Kidney (tissue), 14 donors: ENCODE data around the gene KIRREL3. TPM values are rescaled to one million over a fixed set of nuclear protein-coding genes. Genes with fewer than 3 reads are reported as not detected.

Experiments used
- DNase-seq, 5 donors: peaks; one replicate each; pipeline ENCODE4 v3.0.0-alpha.2; 2013 to 2020
- FAIRE-seq: peaks from 2 replicates; lab custom pipeline; 2012; peaks lifted over from hg19 to GRCh38; lab: Jason Lieb, UNC
- H3K27ac ChIP-seq, 2 donors: one replicate each; pipeline ENCODE4 v1.7.0; 2013; ENCODE audit warnings: low read depth in 2 of 2, low read length in 2 of 2, inconsistent platforms in 1 of 2
- H3K27me3 ChIP-seq: one replicate; pipeline ENCODE4 v1.7.1; 2013; ENCODE audit warnings: low read length, inconsistent platforms; ENCODE audit not compliant: control insufficient read depth, insufficient read depth
- H3K36me3 ChIP-seq, 3 donors: one replicate each; pipeline versions ENCODE4 v1.7.0 to v1.7.1; 2013; ENCODE audit warnings: low read length in 3 of 3, control low read depth in 1 of 3, inconsistent platforms in 1 of 3; ENCODE audit not compliant: insufficient read depth in 3 of 3, control insufficient read depth in 2 of 3
- H3K4me1 ChIP-seq, 3 donors: one replicate each; pipeline versions ENCODE4 v1.7.0 to v1.7.1; 2013; ENCODE audit warnings: low read length in 3 of 3, inconsistent platforms in 1 of 3, low read depth in 1 of 3; ENCODE audit not compliant: control insufficient read depth in 2 of 3, insufficient read depth in 2 of 3
- H3K4me3 ChIP-seq, 3 donors: one replicate each; pipeline versions ENCODE4 v1.7.0 to v1.8.1; 2013; ENCODE audit warnings: low read length in 3 of 3, control low read depth in 1 of 3, inconsistent platforms in 1 of 3
- H3K9ac ChIP-seq, 3 donors: one replicate each; pipeline versions ENCODE4 v1.7.0 to v1.7.1; 2013; ENCODE audit warnings: low read length in 3 of 3, control low read depth in 1 of 3, inconsistent platforms in 1 of 3
- H3K9me3 ChIP-seq, 3 donors: one replicate each; pipeline versions ENCODE4 v1.7.0 to v1.7.1; 2013; ENCODE audit warnings: low read length in 3 of 3, control low read depth in 1 of 3, inconsistent platforms in 1 of 3; ENCODE audit not compliant: control insufficient read depth in 2 of 3, insufficient read depth in 1 of 3
- CTCF ChIP-seq: IDR thresholded peaks from 3 replicates; pipeline ENCODE4 v1.5.1; 2012; ENCODE audit warnings: mild to moderate bottlenecking, moderate library complexity, borderline replicate concordance; ENCODE audit not compliant: insufficient read depth; ENCODE audit errors: extremely low read depth
- intact Hi-C: fragments of 100-400 bp; cut with DNase I; formaldehyde crosslinking; loops from one replicate; pipeline ENCODE4 v1.11.1; 2022
- polyA plus RNA-seq: library from polyadenylated mRNA; stranded (reverse); fragments of 350-450 nt; fragmentation: Illumina TruSeq; extraction: RNeasy Lipid Tissue Mini Kit (QIAGEN cat#74804); gene quantifications from one replicate; pipeline ENCODE4 v1.2.3, GENCODE V29; 2014; ENCODE audit warnings: low read depth, low replicate concordance; ENCODE audit not compliant: insufficient read depth
- total RNA-seq: library from RNA; stranded (reverse); fragmentation: NEBNext Ultra II Directional; extraction: Animal tissue kit (Norgen Biotek cat#: 25700); gene quantifications from one replicate; pipeline ENCODE4 v1.2.1, GENCODE V29; 2021
- donor health status: control.
- donor health status: control.
- donor health status: control.
- donor health status: control.
- donor health status: control.
- donor health status: DM: yes; HTN: yes; CAD: no.
- donor health status: Normal renal cell carcinoma (clear cell type).

Gene KIRREL3
- total and polyA plus RNA-seq, 2 donors from 2014 or later: 0.19 to 0.22 TPM

GRCh38 chr11:126596474-126596873 lies 404.1 kb downstream of the KIRREL3 start:
- no peak overlapping the region for H3K4me3 ChIP-seq
- FAIRE-seq (no peak), DNase-seq (no peak)
- no peaks in the 10 kb centered on the region for H3K36me3 ChIP-seq
- H3K9ac ChIP-seq: no peak overlapping the region
- no peaks in the 10 kb centered on the region for H3K4me1 ChIP-seq
- intact Hi-C loops: no loop called here
- no peaks in the 10 kb centered on the region for H3K9me3 ChIP-seq
- no peak overlapping the region for H3K27ac ChIP-seq
- no peak for TF ChIP-seq CTCF
- H3K27me3 ChIP-seq: no peaks in the 10 kb centered on the region

DNA sequence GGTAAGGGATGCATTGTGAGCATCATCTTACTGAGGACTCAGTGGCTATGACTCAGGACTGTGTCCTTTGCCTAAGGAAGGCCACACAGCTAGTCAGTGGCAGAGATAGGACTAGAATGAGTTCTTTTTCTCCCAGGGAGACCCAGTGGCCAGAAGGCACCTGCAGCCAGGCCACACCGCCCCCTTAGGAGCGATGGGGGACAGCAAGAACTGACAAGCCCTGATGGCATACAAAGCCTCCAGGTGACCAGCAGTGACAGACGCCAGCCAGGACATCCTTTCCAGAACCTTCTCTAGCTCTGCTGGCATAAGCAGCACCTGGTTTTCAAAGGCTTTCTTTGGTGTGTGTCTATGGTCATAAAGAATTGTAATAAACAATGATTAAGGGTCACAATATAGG lies 405.0 kb downstream of the KIRREL3 start:
- no peak for FAIRE-seq
- Histone ChIP-seq H3K27ac (no peak overlapping the region), H3K27me3 (no peaks in the 10 kb centered on the region), H3K9ac (no peak overlapping the region), H3K4me3 (no peak overlapping the region), H3K4me1 (no peaks in the 10 kb centered on the region), H3K9me3 (no peaks in the 10 kb centered on the region), H3K36me3 (no peaks in the 10 kb centered on the region)
- no peak for DNase-seq
- intact Hi-C loops: no loop called here
- no peak for TF ChIP-seq CTCF

GRCh38 chr11:126594921-126595367 lies 405.6 kb downstream of the KIRREL3 start:
- no peak overlapping the region for H3K9ac ChIP-seq
- H3K36me3 ChIP-seq: no peaks in the 10 kb centered on the region
- no peak for DNase-seq
- H3K27me3 ChIP-seq: no peaks in the 10 kb centered on the region
- no peak for TF ChIP-seq CTCF
- H3K4me1 ChIP-seq: no peaks in the 10 kb centered on the region
- H3K9me3 ChIP-seq: no peaks in the 10 kb centered on the region
- H3K27ac ChIP-seq: no peak overlapping the region
- no peak overlapping the region for H3K4me3 ChIP-seq
- intact Hi-C loops: no loop called here
- no peak for FAIRE-seq
